Right renal pelvis (tissue), 4 donors: ENCODE data around the gene ING3. TPM values are rescaled to one million over a fixed set of nuclear protein-coding genes. Genes with fewer than 3 reads are reported as not detected.

Source experiments
- DNase-seq, 4 donors: peaks; one replicate each; pipeline ENCODE4 v3.0.0-alpha.2; 2013; ENCODE audit warnings: low read depth in 4 of 4, low spot score in 3 of 4, missing footprints in 1 of 4
- polyA plus RNA-seq, 4 donors: library from polyadenylated mRNA; unstranded; fragments of 120-200 nt; gene quantifications; one replicate each; pipeline ENCODE4 v1.2.1, GENCODE V29; 2013; ENCODE audit not compliant: insufficient read length in 4 of 4

The ING3 gene
- polyA plus RNA-seq, 4 donors: 38.6 to 51.2 (median 44.9) TPM

DNA sequence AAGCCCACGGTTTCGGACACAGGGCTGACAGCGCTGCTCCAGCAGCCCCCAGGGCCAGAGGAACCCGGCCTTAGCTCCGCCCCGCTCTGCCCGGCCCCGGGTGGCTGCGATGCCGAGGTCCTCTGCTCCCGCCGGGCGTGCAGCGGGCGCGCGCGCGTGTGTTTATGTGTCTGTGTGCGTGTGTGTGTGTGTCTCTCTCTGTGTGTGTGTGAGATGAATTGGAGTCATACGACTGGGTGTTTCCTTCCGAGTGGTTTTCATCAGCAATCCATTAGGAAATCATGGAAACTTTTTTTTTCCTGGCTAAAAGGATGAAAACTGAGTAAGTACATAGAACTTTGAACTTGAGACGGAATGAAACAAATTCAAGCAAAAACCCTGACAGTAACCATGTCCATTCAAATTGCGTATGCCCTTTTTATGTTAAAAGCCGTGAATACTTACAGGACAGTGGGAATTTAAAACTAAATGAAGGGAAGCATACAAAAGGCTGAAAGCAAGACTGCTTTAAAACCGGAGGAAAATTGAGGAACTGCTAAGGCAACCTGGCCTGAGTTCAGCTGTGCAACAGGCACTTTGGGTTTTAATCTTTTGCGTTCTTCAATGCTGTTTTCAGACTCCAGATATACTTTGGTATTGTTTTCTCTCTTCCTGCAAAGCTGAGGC, 38.1 kb downstream of the ING3 start, which contains the start of gene CPED1:
Gene CPED1, plus strand, starts transcription at position 121 of the 666 bp plus-strand sequence. CDS start 911 bp downstream, outside the sequence.
- DNase-seq: no peak

DNA sequence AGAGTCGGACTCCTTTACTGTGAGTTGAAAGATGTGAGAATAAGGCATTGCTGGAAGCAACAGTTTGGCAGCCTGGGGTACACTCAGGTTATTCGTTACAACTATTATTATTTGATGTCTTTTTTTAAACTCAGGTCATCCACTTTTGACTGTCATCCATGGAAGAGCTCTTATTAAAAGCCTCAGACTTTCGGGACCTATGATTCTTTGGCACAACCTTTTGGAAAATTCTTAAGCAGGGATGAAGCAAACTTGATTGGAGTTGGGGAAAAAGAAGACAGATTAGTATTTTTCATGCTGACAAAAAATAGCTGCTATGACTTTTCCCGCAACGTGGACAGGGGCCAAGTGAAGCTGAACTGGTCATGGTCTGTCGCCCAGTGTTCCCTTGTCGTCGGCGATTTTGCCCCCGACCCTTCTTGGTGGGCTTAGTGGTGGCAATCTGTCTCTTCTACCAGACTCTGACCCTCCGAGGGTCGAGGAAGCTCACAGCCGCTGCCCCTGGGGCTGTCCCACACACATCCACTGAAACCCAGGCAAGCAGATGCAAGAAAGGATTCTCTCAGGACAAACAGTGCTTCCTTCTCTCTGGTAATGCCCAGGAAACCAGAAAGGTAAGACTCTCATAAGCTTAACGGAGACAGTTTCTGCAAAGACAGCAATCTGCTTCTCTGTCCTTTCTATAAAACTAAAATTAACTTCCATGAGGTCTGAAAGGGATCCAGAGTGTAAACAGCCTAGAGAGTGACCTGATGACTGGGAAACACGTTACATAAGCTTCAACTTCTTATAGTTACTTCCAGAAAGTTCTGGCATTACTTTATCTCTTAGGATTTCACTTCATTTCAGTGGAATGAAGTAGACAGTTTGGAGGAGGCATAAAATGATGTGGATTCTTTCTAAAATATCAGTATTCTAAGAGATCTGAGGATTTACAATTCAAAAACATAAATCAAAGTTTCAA, 39.0 kb downstream of the ING3 start:
- no peak for DNase-seq

DNA sequence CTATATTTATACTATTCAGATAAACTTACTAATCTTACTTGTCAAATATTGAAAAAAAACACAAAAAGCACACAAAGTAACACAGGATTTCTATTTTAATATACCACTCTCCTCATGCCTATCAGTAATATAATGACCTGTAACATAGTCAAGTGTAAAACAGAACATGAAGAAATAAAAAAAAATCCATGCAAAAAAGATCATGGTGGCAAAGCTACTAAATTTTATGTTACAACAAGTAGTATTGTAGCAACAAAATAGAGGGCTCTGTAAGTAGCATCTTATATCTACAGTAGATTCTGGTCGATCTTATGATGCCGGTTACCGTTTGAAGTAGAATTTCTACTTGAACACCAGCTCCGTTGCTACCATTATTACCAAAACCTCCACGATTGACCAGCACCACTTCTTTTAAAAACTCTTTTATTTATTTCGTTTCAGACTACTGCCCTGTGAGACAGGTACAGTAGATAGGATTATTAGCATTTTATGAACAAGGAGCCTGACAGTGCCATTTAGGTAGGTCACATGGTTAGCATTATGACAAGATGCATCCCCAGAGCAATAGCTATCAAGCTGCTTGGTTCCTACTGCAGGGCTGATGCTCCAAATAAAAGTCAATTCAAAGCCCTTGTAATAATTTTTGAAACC, 40.0 kb downstream of the ING3 start:
- DNase-seq: no peak

DNA sequence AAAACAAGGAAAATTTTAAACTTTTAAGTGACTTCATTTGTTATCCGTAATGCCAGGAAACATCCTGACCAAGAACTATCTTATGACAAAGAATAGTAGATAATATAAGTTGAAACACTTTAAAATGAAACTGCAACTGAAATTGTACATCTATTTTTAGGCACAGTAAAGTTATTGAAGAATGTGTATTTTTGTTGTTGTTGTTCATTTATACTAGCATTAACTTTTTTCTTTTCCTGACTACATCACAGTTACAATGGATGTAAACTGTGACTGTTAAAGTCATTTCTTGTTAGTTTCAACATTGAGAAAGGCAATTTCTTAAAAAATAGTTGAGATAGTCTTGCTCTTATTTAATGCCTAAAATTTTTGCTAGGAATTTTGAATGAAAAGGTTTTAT, 40.6 kb downstream of the ING3 start:
- DNase-seq: no peak

DNA sequence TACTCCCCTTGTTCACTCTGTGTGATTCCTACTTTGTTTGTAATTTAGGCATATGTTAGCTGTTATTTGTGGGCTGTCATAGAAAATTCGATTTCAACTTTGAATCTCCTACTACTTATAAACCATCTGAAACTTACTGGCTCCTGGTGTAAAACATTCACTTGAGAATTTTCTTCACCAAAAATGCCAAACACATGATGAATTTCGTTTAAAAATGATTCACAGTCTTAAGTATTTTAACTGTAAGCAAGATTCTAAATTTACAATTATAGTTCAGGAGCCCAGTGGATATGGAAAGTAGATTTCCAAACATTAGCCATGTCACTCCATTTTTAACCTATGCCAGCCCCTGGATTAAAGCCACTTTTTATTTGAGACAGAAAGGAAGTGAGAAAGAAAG, 41.0 kb downstream of the ING3 start:
- no peak for DNase-seq

DNA sequence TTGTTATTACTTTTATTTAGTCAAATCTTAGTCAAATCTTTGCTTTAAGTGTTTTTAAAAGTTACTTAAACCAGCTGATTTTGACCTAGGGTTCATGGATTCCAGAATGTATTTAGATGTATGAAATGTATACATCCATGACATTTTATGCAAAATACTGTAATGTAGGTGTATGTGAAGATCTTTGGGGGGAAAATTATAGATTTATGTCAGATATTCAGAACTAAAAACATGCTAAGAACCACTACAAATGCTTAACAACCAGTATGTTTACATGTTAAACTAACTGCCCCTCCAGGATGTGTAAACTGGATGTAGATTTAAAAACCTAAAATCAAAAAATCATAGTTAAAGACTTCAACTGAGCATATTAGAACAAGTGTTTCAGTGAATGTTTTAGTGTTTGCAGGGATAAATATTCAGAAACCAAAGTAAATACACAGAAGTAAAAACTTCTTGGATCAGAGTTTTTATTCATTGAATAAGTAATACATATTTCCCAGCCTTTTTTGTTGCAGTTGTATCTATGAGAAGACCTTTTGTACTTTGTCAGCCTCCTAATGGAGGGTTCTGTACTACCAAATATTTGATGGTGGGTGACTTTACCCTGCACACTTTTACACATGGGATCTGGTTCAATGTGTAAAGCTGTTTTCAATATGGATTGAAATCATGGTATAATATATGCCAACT, 41.8 kb downstream of the ING3 start:
- DNase-seq: no peak

DNA sequence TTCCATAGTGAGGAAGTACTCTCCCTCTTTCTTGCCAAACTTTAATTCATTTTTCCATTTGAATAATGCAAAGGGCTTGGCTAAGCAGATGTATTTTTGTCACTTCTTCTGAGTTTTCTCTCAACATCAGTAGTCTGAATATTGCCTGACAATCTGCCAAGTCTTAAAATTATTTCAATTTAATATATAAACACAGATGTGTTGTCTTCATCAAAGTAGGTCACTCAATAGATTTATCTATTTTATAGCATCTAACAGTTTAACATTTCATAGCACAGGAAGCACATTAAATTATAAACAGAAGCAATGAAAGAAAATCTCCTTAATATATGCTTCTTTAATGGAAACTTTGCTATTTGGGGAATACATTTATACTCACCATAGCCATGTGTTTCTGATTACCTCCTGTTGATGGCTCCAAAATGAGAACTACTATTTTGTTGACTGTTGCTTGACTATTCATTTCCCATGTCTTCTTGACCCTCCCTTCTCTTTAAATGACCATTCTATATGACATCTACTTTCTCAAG, 42.5 kb downstream of the ING3 start:
- no peak for DNase-seq

DNA sequence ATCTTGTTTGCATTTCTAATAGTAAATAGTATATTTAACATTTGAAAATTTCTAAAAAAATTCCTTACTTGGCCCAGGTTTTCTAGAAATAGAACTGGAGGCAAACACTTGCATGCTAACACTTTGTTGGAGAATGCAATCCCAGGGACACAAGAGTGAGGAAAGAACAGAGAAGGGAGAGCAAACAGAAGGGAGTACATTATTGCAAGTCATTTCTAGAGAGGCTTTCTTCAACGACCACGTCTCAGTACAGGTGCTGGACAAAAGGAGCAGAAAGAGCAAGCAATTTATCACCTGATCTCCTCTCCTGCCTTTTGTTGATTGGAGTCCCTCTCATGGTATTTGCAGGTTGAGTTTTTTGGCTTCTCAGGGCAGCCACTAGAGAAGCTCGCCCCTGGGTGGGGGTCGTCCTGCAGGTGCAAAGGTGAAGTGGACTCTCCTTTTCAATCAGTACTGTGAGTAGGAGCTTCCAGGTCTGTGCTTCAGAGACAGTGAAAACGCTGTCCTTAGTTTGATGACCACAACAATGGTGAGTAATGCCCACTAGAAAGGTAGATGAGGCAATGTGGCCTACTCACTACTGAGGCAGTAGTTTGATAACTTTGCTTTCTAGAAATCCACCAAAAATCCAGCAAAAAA, 43.1 kb downstream of the ING3 start:
- DNase-seq: no peak

DNA sequence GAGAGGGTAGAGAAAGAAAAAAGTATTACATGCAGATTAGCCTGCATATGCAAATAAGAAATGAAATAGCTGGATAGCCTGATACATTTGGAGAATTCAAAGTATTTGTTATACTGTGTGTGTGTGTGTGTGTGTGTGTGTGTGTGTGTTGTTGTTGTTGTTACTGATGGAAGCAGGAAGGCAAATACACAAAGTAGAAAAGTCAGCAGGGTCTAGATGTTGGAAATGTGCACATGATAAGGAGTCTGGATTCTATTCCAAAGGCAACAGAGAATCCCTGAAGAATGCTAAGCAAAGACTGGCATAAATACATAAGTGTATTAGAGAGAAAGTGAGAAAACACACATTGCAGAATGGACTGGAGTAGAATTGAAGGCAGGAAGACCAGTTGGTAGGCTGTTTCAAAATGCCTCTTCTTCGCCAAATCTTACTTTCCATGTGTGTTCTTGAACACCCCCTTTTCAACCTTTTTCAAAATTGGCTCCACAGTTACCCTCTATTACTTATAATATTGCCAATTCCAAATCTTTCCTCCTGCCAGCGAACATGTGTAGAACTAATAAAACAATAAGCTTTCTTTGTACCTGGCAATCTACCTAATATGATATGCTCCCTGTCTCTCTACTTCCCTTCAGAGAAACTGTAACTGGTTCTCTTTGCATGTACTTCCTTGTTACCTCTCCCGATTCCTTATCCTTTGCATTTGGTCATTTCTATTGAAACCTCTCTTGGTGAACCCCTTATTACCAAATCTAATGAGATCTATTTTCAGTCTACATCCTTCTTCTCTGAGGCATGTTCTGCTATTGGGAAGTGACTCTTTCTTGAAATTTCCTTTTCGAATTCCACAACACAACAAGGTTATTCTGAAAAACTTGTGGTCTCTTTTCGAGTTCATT, 44.2 kb downstream of the ING3 start:
- no peak for DNase-seq

DNA sequence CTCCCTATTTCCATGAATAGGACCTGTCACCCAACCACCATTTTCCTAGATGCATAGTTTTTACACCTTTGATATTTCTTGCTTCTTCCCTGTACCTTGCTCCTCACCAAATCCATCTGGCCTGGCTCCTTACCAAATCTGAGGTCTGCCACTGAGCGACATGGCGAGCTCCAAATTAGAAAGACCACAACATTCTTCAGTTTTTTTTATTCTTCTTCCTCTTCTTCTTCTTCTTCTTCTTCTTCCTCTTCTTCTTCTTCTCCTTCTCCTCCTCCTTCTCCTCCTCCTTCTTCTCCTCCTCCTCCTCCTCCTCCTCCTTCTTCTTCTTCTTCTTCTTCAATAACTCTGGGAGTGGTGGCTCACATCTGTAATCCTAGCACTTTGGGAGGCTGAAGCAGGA, 45.1 kb downstream of the ING3 start:
- no peak for DNase-seq

DNA sequence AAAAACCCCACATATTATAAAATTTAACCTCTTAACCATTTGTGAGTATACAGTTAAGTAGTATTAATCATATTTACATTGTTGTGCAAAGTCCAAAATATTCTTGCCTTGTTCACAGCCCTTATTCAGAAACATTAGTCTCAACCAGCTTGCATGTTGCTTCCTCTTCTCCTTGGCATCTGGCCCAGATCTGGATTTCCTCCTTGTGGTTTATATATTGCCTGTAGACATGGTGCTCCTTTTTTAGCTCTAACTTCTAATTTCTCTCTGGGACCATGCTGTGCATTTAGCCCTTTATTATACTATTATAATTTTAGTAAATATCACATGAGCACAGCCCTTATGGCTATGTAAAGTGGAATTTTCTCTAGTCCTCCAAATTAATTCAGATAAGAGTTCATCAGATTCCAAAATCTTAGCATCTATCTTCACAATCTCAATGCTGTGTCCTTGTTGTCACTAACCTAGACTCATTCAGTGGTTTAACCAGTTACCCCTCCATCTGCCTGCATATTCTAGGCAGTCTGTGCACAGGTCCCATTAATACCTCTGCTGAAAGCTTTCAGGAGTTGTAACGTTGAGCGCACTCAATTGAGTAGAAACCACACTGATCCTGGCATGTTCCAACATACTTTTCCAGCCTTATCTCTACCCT, 45.9 kb downstream of the ING3 start:
- DNase-seq: no peak

DNA sequence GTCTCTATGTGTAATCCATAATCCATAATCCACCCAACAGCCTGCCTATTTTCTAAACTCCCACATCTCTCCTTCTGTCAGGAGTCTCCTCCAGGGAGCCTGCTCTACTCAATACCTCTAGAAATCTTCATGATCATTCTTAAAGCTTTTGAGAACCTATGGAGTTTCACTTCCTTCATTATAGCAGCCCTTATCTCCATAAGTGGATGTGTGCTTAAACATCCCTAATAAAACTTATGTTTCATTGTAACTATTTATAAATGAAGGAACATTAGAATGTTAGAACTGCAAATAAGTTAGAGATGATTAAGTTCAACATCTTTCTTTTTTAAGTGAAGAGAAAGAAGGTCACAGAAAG, 46.4 kb downstream of the ING3 start:
- DNase-seq: no peak

DNA sequence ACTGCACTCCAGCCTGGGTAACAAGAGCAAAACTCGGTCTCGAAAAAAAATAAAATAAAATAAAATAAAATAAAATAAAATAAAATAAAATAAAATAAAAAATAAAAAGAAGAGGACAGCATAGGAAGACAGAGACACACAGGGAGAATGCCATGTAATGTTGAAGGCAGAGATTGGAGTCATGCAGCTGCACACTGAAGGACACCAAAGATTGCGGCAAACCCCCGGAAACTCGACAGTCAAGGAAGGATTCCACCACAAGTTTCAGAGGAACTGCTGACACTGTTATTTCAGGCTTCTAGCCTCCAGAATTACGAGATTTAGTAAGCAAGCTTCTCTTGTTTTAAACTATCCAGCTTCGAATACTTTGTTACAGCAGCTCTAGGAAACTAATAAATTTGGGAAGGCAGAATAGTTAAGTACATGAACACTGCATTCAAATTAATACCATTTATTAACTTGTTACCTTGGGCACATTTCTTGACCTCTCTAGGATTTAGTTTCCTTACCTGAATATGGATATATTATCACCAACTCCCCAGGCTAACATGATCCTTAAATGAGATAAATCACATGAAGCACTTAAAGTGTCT, 47.4 kb downstream of the ING3 start:
- DNase-seq: no peak

DNA sequence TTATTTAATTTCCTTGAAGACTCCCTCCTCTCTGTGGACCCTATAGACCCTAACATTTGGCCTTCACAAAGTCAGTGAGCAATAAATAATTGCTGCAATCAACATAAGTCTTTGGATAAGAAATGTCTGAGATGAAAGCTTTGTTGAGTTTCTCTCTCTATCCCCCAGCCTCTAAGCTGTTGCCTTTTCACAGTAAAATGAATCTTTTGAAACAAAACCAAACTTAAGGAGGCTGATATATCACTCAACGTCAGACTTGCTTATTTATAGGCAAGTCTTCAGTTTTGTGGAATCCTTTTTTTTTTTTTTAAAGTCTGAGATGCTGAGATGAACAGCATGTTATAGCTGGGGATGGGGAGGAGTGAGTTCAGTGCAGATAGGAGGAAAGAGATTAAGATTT, 47.9 kb downstream of the ING3 start:
- no peak for DNase-seq

DNA sequence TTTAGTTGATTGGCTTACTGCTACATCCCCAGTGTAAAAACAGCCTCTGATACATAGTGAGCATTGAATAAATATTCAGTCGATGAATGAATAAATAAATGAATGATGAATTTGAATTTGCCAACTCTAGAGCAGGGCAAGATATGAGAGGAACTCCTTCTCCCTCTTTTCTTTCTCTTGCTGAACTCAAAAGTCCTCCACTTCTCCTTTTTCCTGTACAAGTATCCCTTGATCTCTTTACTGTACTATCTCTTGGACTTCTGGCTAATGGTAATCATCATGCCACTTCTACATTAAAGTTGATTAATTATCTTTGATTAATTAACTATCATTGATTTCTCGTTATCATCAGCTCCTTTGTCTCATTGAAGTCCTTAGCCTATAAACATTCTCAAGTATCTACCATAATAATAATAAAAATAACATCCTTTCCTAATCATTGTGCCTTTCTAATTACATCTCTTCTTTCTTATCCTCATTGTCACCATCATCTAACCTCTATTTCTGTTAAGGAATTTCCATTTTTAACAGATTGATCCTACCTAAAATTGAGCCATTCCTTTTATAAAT, 48.5 kb downstream of the ING3 start:
- DNase-seq: no peak

DNA sequence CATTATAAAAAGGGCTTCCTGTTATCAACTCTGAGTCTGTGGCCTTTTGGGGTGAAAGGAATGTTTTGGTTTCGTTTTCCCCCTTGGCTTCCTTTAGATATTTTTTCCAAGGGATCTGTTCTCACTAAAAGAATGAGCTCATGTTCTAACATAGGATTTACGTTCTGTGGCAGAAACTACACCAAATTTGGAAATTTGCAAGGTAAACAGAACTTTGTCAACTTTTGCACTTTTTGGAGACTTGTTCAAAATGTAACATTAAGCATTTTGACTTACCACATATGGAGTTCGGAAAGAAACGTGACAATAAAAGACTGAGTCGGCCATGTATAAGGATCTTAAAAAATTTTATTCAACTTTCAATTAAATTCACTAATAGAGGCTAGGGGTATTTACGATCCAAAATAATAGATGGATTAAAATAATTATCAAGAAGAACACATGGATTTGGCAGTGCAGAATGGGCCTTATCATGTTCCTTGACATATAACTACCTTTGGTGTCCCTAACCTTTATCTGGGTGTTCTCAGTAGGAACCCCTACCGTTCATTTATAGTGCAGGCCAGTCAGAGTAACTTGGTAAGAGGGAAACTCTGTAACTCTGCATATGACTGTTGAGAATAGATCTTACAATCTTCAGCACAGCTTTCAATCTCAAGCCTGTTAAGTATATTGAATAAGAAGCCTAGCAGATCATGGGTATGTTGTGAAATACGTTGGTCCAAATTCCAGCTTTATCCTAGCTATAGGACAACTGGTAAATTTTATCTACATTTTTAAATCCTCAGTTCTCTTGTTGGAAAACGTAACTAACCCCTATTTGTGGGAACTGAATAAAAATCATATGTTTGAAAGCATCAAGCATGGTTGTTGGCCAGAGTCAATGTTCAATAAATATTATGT, 49.8 kb downstream of the ING3 start:
- DNase-seq: no peak
